ENCODE measurements around the gene HACE1. TPM values are rescaled to one million over a fixed set of nuclear protein-coding genes. Genes with fewer than 3 reads are reported as not detected.
"Not testable (repeated sequence)": the region's sequence is repeated elsewhere in the genome, so short reads cannot be mapped to it uniquely, and the experiment has no call there.

Gene HACE1
- total RNA-seq, 1 donor: 18.3 TPM

GRCh38 chr6:104858642-104859041 lies 1.1 kb downstream of the HACE1 start:
- peak; percentile 8 for DNase-seq (ENCODE audit: low read depth)
- TF ChIP-seq CTCF (IDR thresholded peaks at IDR 0.05; ENCODE audit: insufficient read depth, low read length): no peak
- peak overlapping the region; percentile 85 for H3K4me3 ChIP-seq (ENCODE audit: low read depth, low read length)

- no peak for TF ChIP-seq CTCF (IDR thresholded peaks at IDR 0.05; ENCODE audit: insufficient read depth, low read length)
- DNase-seq (ENCODE audit: low read depth): peak; percentile 39
- H3K4me3 ChIP-seq (ENCODE audit: low read depth, low read length): no peak overlapping the region
Measured at GRCh38 chr6:104855507-104855906, 4.2 kb downstream of the HACE1 start.

GRCh38 chr6:104847721-104848120 lies 12.0 kb downstream of the HACE1 start:
- not testable (repeated sequence) for H3K4me3 ChIP-seq (ENCODE audit: low read depth, low read length); DNase-seq (ENCODE audit: low read depth)

GRCh38 chr6:104843229-104843628 lies 16.5 kb downstream of the HACE1 start:
- no peak for TF ChIP-seq CTCF (IDR thresholded peaks at IDR 0.05; ENCODE audit: insufficient read depth, low read length)

GRCh38 chr6:104837158-104837557 lies 22.6 kb downstream of the HACE1 start:
- H3K4me3 ChIP-seq (ENCODE audit: low read depth, low read length): no peak overlapping the region
- TF ChIP-seq CTCF (IDR thresholded peaks at IDR 0.05; ENCODE audit: insufficient read depth, low read length): no peak
- no peak for DNase-seq (ENCODE audit: low read depth)

More at GRCh38 chr6:104843229-104843628, 16.5 kb downstream of the HACE1 start:
- no peak overlapping the region for H3K4me3 ChIP-seq (ENCODE audit: low read depth, low read length)
- DNase-seq (ENCODE audit: low read depth): peak; percentile 8

GRCh38 chr6:104836479-104837020 lies 23.2 kb downstream of the HACE1 start:
- not testable (repeated sequence) for DNase-seq (ENCODE audit: low read depth); H3K4me3 ChIP-seq (ENCODE audit: low read depth, low read length)

- no peak for TF ChIP-seq CTCF (IDR thresholded peaks at IDR 0.05; ENCODE audit: insufficient read depth, low read length)
- no peak for DNase-seq (ENCODE audit: low read depth)
- H3K4me3 ChIP-seq (ENCODE audit: low read depth, low read length): no peak overlapping the region
Measured at GRCh38 chr6:104835782-104836181, 23.9 kb downstream of the HACE1 start.

- no peak for DNase-seq (ENCODE audit: low read depth)
- no peak overlapping the region for H3K4me3 ChIP-seq (ENCODE audit: low read depth, low read length)
- no peak for TF ChIP-seq CTCF (IDR thresholded peaks at IDR 0.05; ENCODE audit: insufficient read depth, low read length)
Measured at GRCh38 chr6:104829183-104829958, 30.3 kb downstream of the HACE1 start.
